GM21390 (cell line): Measurements from ENCODE around the gene SYF2.
"Not testable (repeated sequence)": the region's sequence is repeated elsewhere in the genome, so short reads cannot be mapped to it uniquely, and the experiment has no call there.

Experiments
- ATAC-seq: cut with Tn5 transposase; IDR thresholded peaks from one replicate; pipeline ENCODE4 v1.9.1; 2021; ENCODE audit not compliant: unreplicated experiment

The SYF2 gene

GRCh38 chr1:25246600-25247023, 14.3 kb upstream of the SYF2 start:
- peak; percentile 6 for ATAC-seq

GRCh38 chr1:25245809-25246599, 13.7 kb upstream of the SYF2 start:
- peak; percentile 3 for ATAC-seq

- no peak for ATAC-seq
Observed at GRCh38 chr1:25245393-25245792, 13.1 kb upstream of the SYF2 start.

- no peak for ATAC-seq
Observed at GRCh38 chr1:25243907-25244306, 11.6 kb upstream of the SYF2 start.

GRCh38 chr1:25239681-25240541, 7.6 kb upstream of the SYF2 start:
- ATAC-seq, result peak; percentile 70

GRCh38 chr1:25238046-25238445, 5.7 kb upstream of the SYF2 start:
- ATAC-seq, result no peak

- not testable (repeated sequence) for ATAC-seq
Observed at GRCh38 chr1:25236261-25236660, 4.0 kb upstream of the SYF2 start.

- ATAC-seq, result not testable (repeated sequence)
Observed at GRCh38 chr1:25235411-25235810, 3.1 kb upstream of the SYF2 start.

GRCh38 chr1:25232866-25233784, 823 bp upstream of the SYF2 start:
- peak; percentile 65 for ATAC-seq

- no peak for ATAC-seq
Observed at GRCh38 chr1:25223471-25223870, 8.8 kb downstream of the SYF2 start.

- no peak for ATAC-seq
Observed at GRCh38 chr1:25222606-25223005, 9.7 kb downstream of the SYF2 start.

- no peak for ATAC-seq
Observed at GRCh38 chr1:25220666-25221065, 11.6 kb downstream of the SYF2 start.

GRCh38 chr1:25219661-25220251, 12.5 kb downstream of the SYF2 start:
- no peak for ATAC-seq

GRCh38 chr1:25217598-25218232, 14.6 kb downstream of the SYF2 start:
- ATAC-seq, result no peak

GRCh38 chr1:25217015-25217414, 15.3 kb downstream of the SYF2 start:
- no peak for ATAC-seq

- ATAC-seq, result no peak
Observed at GRCh38 chr1:25216123-25216522, 16.2 kb downstream of the SYF2 start.

GRCh38 chr1:25212725-25213124, 19.6 kb downstream of the SYF2 start:
- ATAC-seq, result no peak

GRCh38 chr1:25210728-25211127, 21.6 kb downstream of the SYF2 start:
- ATAC-seq, result no peak

- ATAC-seq, result no peak
Observed at GRCh38 chr1:25209516-25209915, 22.8 kb downstream of the SYF2 start.

- ATAC-seq, result no peak
Observed at GRCh38 chr1:25208561-25209222, 23.6 kb downstream of the SYF2 start.
